Activated CD8-positive, alpha-beta T cell treated with anti-CD3 and anti-CD28 coated beads for 36 hours (primary cell): Measurements from ENCODE around the gene ABCG4. TPM values are rescaled to one million over a fixed set of nuclear protein-coding genes. Genes with fewer than 3 reads are reported as not detected.

ENCODE experiments used
- ATAC-seq: fragments of 200-7000 bp; cut with Tn5 transposase; one replicate; pipeline ENCODE4 v1.10.0; 2021; ENCODE audit warnings: mild to moderate bottlenecking, moderate library complexity
- CTCF ChIA-PET: fragments of 350-600 bp; sonication (Branson Sonifier 250); formaldehyde crosslinking; loops from one replicate; lab custom pipeline; 2021; ENCODE audit warnings: antibody characterized with exemption; lab: Charles Lee
- POLR2A ChIA-PET: fragments of 350-600 bp; sonication (Branson Sonifier 250); formaldehyde crosslinking; loops from one replicate; lab custom pipeline; 2021; ENCODE audit warnings: antibody characterized with exemption; lab: Charles Lee
- DNase-seq: peaks from one replicate; pipeline ENCODE4 v3.0.0-alpha.2; 2020
- H3K27ac Mint-ChIP-seq: one replicate; pipeline ENCODE4 v1.8.0; 2021; ENCODE audit warnings: mild to moderate bottlenecking, mixed read lengths
- H3K27me3 Mint-ChIP-seq: one replicate; pipeline ENCODE4 v1.8.0; 2021; ENCODE audit warnings: mixed read lengths
- H3K36me3 Mint-ChIP-seq: one replicate; pipeline ENCODE4 v1.8.0; 2021; ENCODE audit warnings: low read depth, mixed read lengths
- H3K4me1 Mint-ChIP-seq: one replicate; pipeline ENCODE4 v1.8.0; 2021; ENCODE audit warnings: low read depth, mixed read lengths
- H3K4me3 Mint-ChIP-seq: one replicate; pipeline ENCODE4 v1.8.0; 2021; ENCODE audit warnings: mild to moderate bottlenecking, moderate library complexity, mixed read lengths
- H3K9me3 Mint-ChIP-seq: one replicate; pipeline ENCODE4 v1.8.0; 2021; ENCODE audit warnings: mixed read lengths
- intact Hi-C: fragments of 100-400 bp; cut with micrococcal nuclease; formaldehyde crosslinking; loops from one replicate; pipeline ENCODE4 v1.10.0; 2022
- total RNA-seq, 2 experiments: library from RNA; stranded (reverse); gene quantifications; one replicate each; pipeline ENCODE4 v1.2.3, GENCODE V29; 2021
- TF ChIP-seq, protein P1 (sequence below): fragments of 200-600 bp; IDR thresholded peaks from one replicate; pipeline ENCODE4 v1.8.0; 2022; ENCODE audit warnings: antibody characterized with exemption, mild to moderate bottlenecking

The ABCG4 gene
- total RNA-seq, 2 experiments from 2014 or later = not detected

DNA sequence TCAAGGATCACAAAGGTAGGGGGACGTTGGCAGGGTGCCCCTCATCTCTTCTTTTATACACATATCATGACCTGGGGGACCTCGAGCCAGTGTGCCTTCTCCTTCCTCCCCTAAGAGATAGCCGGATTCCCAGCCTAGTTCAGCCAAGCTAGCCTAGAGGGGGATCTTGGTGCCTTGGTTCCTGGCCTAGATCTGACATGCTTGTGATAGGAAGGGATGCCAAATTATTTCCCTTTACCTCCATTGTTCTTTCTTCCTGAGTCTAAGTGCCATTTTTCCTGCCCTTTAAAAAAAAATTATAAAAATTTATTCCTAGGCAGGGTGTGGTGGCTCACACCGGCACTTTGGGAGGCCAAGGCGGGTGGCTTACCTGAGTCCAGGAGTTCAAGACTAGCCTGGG lies 34.5 kb upstream of the ABCG4 start:
- ChIA-PET POLR2A (interaction anchor here (0.8 to 2.9 kb wide), 2 partner anchors 8 to 66 kb away, joined by 3 to 19 read pairs; partner anchors contain the start of gene C2CD2L), CTCF (interaction anchor here (1.9 kb wide), 1 partner anchor 82 kb away, joined by 7 read pairs; no protein-coding TSS in a partner anchor)
- ATAC-seq (no peak), DNase-seq (no peak)
- intact Hi-C loops = no loop called here
- Mint-ChIP-seq H3K36me3 (peaks cover 45% of the 10 kb centered on the region), H3K27ac (peak overlapping the region; percentile 96), H3K4me1 (peaks cover 33% of the 10 kb centered on the region), H3K9me3 (no peaks in the 10 kb centered on the region), H3K27me3 (no peaks in the 10 kb centered on the region), H3K4me3 (no peak overlapping the region)
- TF ChIP-seq, protein P1, sequence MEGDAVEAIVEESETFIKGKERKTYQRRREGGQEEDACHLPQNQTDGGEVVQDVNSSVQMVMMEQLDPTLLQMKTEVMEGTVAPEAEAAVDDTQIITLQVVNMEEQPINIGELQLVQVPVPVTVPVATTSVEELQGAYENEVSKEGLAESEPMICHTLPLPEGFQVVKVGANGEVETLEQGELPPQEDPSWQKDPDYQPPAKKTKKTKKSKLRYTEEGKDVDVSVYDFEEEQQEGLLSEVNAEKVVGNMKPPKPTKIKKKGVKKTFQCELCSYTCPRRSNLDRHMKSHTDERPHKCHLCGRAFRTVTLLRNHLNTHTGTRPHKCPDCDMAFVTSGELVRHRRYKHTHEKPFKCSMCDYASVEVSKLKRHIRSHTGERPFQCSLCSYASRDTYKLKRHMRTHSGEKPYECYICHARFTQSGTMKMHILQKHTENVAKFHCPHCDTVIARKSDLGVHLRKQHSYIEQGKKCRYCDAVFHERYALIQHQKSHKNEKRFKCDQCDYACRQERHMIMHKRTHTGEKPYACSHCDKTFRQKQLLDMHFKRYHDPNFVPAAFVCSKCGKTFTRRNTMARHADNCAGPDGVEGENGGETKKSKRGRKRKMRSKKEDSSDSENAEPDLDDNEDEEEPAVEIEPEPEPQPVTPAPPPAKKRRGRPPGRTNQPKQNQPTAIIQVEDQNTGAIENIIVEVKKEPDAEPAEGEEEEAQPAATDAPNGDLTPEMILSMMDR = no peak

GRCh38 chr11:119115484-119116234 lies 33.2 kb upstream of the ABCG4 start:
- Mint-ChIP-seq H3K36me3 (peaks cover 43% of the 10 kb centered on the region), H3K27ac (peak overlapping the region; percentile 96), H3K4me3 (peak overlapping the region; percentile 73), H3K4me1 (peaks cover 28% of the 10 kb centered on the region), H3K27me3 (no peaks in the 10 kb centered on the region), H3K9me3 (no peaks in the 10 kb centered on the region)
- CTCF ChIA-PET = interaction anchor here (0.8 to 1.9 kb wide), 4 partner anchors 9 to 207 kb away, joined by 3 to 7 read pairs (median 4); partner anchors contain the start of gene C2CD2L
- TF ChIP-seq, protein P1 = no peak
- intact Hi-C loops = no loop called here
- DNase-seq (peak; percentile 52), ATAC-seq (peak; percentile 71)
- POLR2A ChIA-PET = interaction anchor here (0.9 to 2.9 kb wide), 9 partner anchors 10 to 222 kb away, joined by 3 to 19 read pairs (median 4); partner anchors contain the start of genes C2CD2L, HMBS and TRAPPC4

GRCh38 chr11:119116235-119116594 lies 32.6 kb upstream of the ABCG4 start:
- Mint-ChIP-seq H3K36me3 (peaks cover 41% of the 10 kb centered on the region), H3K27me3 (no peaks in the 10 kb centered on the region), H3K4me1 (peaks cover 31% of the 10 kb centered on the region), H3K27ac (peak overlapping the region; percentile 96), H3K9me3 (no peaks in the 10 kb centered on the region), H3K4me3 (peak overlapping the region; percentile 73)
- TF ChIP-seq, protein P1 = no peak
- intact Hi-C loops = no loop called here
- DNase-seq (no peak), ATAC-seq (no peak)
- POLR2A ChIA-PET = interaction anchor here (0.6 to 2.9 kb wide), 9 partner anchors 10 to 119 kb away, joined by 3 to 19 read pairs (median 3); partner anchors contain the start of genes C2CD2L, CENATAC and TRAPPC4
- CTCF ChIA-PET = interaction anchor here (0.8 kb wide), 1 partner anchor 207 kb away, joined by 3 read pairs; no protein-coding TSS in a partner anchor

GRCh38 chr11:119116601-119117000 lies 32.3 kb upstream of the ABCG4 start:
- intact Hi-C loops = no loop called here
- Mint-ChIP-seq H3K27me3 (no peaks in the 10 kb centered on the region), H3K4me1 (peaks cover 31% of the 10 kb centered on the region), H3K9me3 (no peaks in the 10 kb centered on the region), H3K36me3 (peaks cover 40% of the 10 kb centered on the region), H3K27ac (peak overlapping the region; percentile 61), H3K4me3 (peak overlapping the region; percentile 73)
- CTCF ChIA-PET = no interaction called here
- TF ChIP-seq, protein P1 = no peak
- no peak for ATAC-seq
- DNase-seq = no peak
- POLR2A ChIA-PET = interaction anchor here (0.6 to 2.9 kb wide), 7 partner anchors 10 to 119 kb away, joined by 3 to 19 read pairs (median 3); partner anchors contain the start of genes C2CD2L, CENATAC and TRAPPC4
